GM12878 (cell line): Measurements from ENCODE around the gene ZNF410. TPM values are rescaled to one million over a fixed set of nuclear protein-coding genes. Genes with fewer than 3 reads are reported as not detected.

ENCODE experiments used
- ATAC-seq: fragments of 200-7000 bp; cut with Tn5 transposase; 3 replicates; pipeline ENCODE4 v1.9.1; 2020; ENCODE audit warnings: mild to moderate bottlenecking, moderate library complexity
- BruUV-seq: library from RNA; stranded (reverse); fragments of 400-500 nt; replicated peaks from 2 replicates; lab custom pipeline; 2021; lab: Mats Ljungman, UMichigan
- CTCF ChIA-PET: fragments of 300-600 bp; sonication (Branson Sonifier 250); formaldehyde crosslinking; extraction: SDS; loops from one replicate; lab custom pipeline; 2021; ENCODE audit warnings: inconsistent platforms; lab: Yijun Ruan, JAX
- POLR2A ChIA-PET: fragments of 350-600 bp; formaldehyde crosslinking; extraction: SDS; loops from one replicate; lab custom pipeline; 2021; ENCODE audit warnings: inconsistent platforms; lab: Charles Lee
- RAD21 ChIA-PET: fragments of 300-600 bp; sonication (Branson Sonifier 250); formaldehyde crosslinking; loops from one replicate; lab custom pipeline; 2023; ENCODE audit warnings: antibody characterized with exemption; ENCODE audit not compliant: unreplicated experiment; lab: Charles Lee
- SMC1A ChIA-PET: fragments of 300-600 bp; sonication (Branson Sonifier 250); formaldehyde crosslinking; loops from one replicate; lab custom pipeline; 2023; ENCODE audit not compliant: unreplicated experiment, uncharacterized antibody; lab: Charles Lee
- DNase-seq: peaks from one replicate; pipeline ENCODE4 v3.0.0-alpha.2; 2011; ENCODE audit warnings: low read depth, low spot score
- FAIRE-seq: peaks from 3 replicates; lab custom pipeline; 2011; peaks lifted over from hg19 to GRCh38; lab: Jason Lieb, UNC
- H2AFZ ChIP-seq: 2 replicates; pipeline ENCODE4 v1.6.0; 2011; ENCODE audit warnings: low read depth, low read length, control low read depth; ENCODE audit not compliant: control insufficient read depth
- H3K27ac ChIP-seq: 2 replicates; pipeline ENCODE4 v1.5.1; 2011; ENCODE audit warnings: control low read depth; ENCODE audit not compliant: control insufficient read depth, insufficient read depth
- H3K27me3 ChIP-seq, 2 experiments: replicated peaks in 1 of 2; 2 replicates each; pipeline versions ENCODE4 v1.6.0 to v1.6.1; 2011; ENCODE audit warnings: low read length in 1 of 2; ENCODE audit not compliant: control insufficient read depth in 2 of 2, insufficient read depth in 2 of 2
- H3K36me3 ChIP-seq, 2 experiments: 2 replicates each; pipeline ENCODE4 v1.5.1; 2011; ENCODE audit warnings: low read length in 1 of 2; ENCODE audit not compliant: control insufficient read depth in 2 of 2, insufficient read depth in 2 of 2
- H3K4me1 ChIP-seq: 2 replicates; pipeline ENCODE4 v1.6.1; 2011; ENCODE audit warnings: mild to moderate bottlenecking, low read length, moderate library complexity, mixed read lengths; ENCODE audit not compliant: control insufficient read depth, insufficient read depth
- H3K4me2 ChIP-seq: 2 replicates; pipeline ENCODE4 v1.6.0; 2011; ENCODE audit warnings: control low read depth; ENCODE audit not compliant: control insufficient read depth, insufficient read depth
- H3K4me3 ChIP-seq: fragments of 200-600 bp; sonication (generic); 2 replicates; pipeline ENCODE4 v1.5.1; 2016
- H3K79me2 ChIP-seq: 2 replicates; pipeline ENCODE4 v1.6.0; 2011; ENCODE audit warnings: low read length; ENCODE audit not compliant: control insufficient read depth, insufficient read depth
- H3K9ac ChIP-seq: 2 replicates; pipeline ENCODE4 v1.8.0; 2011; ENCODE audit warnings: low read length, control low read depth, mixed read lengths; ENCODE audit not compliant: control insufficient read depth, insufficient read depth
- H3K9me3 ChIP-seq: replicated peaks from 3 replicates; pipeline ENCODE4 v1.5.1; 2011; ENCODE audit warnings: mild to moderate bottlenecking, low read length; ENCODE audit not compliant: control insufficient read depth, insufficient read depth
- H4K20me1 ChIP-seq: 2 replicates; pipeline ENCODE4 v1.6.0; 2011; ENCODE audit not compliant: control insufficient read depth, insufficient read depth
- KAT2A ChIP-seq: conservative IDR thresholded peaks from 2 replicates; pipeline ENCODE4 v1.6.1; 2011; ENCODE audit warnings: low read depth, low read length; ENCODE audit not compliant: control insufficient read depth
- LARP7 ChIP-seq: fragments of 450-650 bp; IDR thresholded peaks from 2 replicates; pipeline ENCODE4 v1.6.1; 2017; ENCODE audit warnings: mild to moderate bottlenecking
- RBBP5 ChIP-seq: fragments of 200-600 bp; sonication (generic); conservative IDR thresholded peaks from 2 replicates; pipeline ENCODE4 v1.6.1; 2016
- SIN3A ChIP-seq: IDR thresholded peaks from 2 replicates; pipeline ENCODE4 v1.6.1; 2012; ENCODE audit warnings: low read depth, low read length, improper control_type of control experiment
- TCF7 ChIP-seq: IDR thresholded peaks from 2 replicates; pipeline ENCODE4 v1.6.1; 2014; ENCODE audit warnings: antibody characterized with exemption, borderline replicate concordance
- ZNF207 ChIP-seq: fragments of 450-650 bp; IDR thresholded peaks from 2 replicates; pipeline ENCODE4 v1.6.1; 2014; ENCODE audit warnings: antibody characterized with exemption, mild to moderate bottlenecking, borderline replicate concordance
- ZNF687 ChIP-seq: fragments of 450-650 bp; IDR thresholded peaks from 2 replicates; pipeline ENCODE4 v1.6.1; 2017; ENCODE audit warnings: mild to moderate bottlenecking, moderate library complexity
- WGBS: methylation state at CpG from one replicate; pipeline ENCODE4 v1.1.6; 2016; ENCODE audit warnings: low lambda C conversion rate; ENCODE audit not compliant: insufficient replicate concordance, insufficient coverage; ENCODE audit errors: missing lambda C conversion rate; 5-methylcytosine and 5-hydroxymethylcytosine counted together
- in situ Hi-C: fragments of 300-500 bp; cut with MboI; formaldehyde crosslinking; loops from 9 replicates; pipeline ENCODE4 v1.14.3; 2018; ENCODE audit warnings: mixed read lengths
- intact Hi-C: fragments of 100-400 bp; cut with micrococcal nuclease; formaldehyde crosslinking; loops from one replicate; pipeline ENCODE4 v1.14.2; 2022; ENCODE audit not compliant: unreplicated experiment
- polyA plus RNA-seq, 11 experiments: library from polyadenylated mRNA; depleted of rRNA in 4 of 11; unstranded in 6 of 11; stranded (reverse) in 5 of 11; fragments of >200 nt; fragmentation: Nextera tagmentation in 4 of 11; fragmentation: Illumina TruSeq in 1 of 11; extraction: Ambion mirVana in 4 of 11; extraction: Trizol in 1 of 11; gene quantifications; 1 replicate in 1 of 11; 2 replicates in 10 of 11; pipeline versions ENCODE4 v1.2.1 to v1.2.3, GENCODE V29; 2011 to 2016; ENCODE audit warnings: inconsistent platforms in 2 of 11, missing spikeins in 2 of 11, low read depth in 1 of 11
- total RNA-seq, 4 experiments: library from RNA; depleted of rRNA in 3 of 4; stranded (reverse); fragments of >200 nt in 3 of 4; fragmentation: Illumina TruSeq in 1 of 4; extraction: Trizol in 1 of 4; gene quantifications; 2 replicates each; pipeline versions ENCODE4 v1.2.1 to v1.2.3, GENCODE V29; 2013 to 2021

The ZNF410 gene
- total and polyA plus RNA-seq, 10 of the 15 experiments (the other 5 are each of a cell fraction or from before 2014, with no cell fraction given), result 31.2 to 56.6 (median 47.7) TPM

GRCh38 chr14:73877790-73878189 lies 8.9 kb upstream of the ZNF410 start (continued):
- TF ChIP-seq ZNF687 (no peak), RBBP5 (no peak), LARP7 (no peak), TCF7 (no peak), SIN3A (no peak), KAT2A (no peak)
- TF ChIP-seq, all 136 proteins: peak for 0

- H3K9ac ChIP-seq, result no peak overlapping the region
- BruUV-seq, result no TSS peak
- H3K27ac ChIP-seq, result no peak overlapping the region
- no peaks in the 10 kb centered on the region for H4K20me1 ChIP-seq
- no peaks in the 10 kb centered on the region for H3K4me1 ChIP-seq
- H3K9me3 ChIP-seq, result no peaks in the 10 kb centered on the region
- SMC1A ChIA-PET, result interaction anchor here (1.3 to 1.6 kb wide), 2 partner anchors 7 to 10 kb away, joined by 3 to 4 read pairs; no protein-coding TSS in a partner anchor
- RAD21 ChIA-PET, result interaction anchor here (0.6 kb wide), 1 partner anchor 76 kb away, joined by 3 read pairs; no protein-coding TSS in a partner anchor
- intact Hi-C loops (no loop called here), in situ Hi-C loops (no loop called here)
- CTCF ChIA-PET, result interaction anchor here (1.3 kb wide), 1 partner anchor 9 kb away, joined by 6 read pairs; no protein-coding TSS in a partner anchor
- no peak overlapping the region for H3K4me2 ChIP-seq
- no peaks in the 10 kb centered on the region for H3K79me2 ChIP-seq
- 90% methylated on average over 6 of the region's 6 CpGs for WGBS
- ATAC-seq, result no peak
- DNase-seq, result no peak
- no peaks in the 10 kb centered on the region for H3K36me3 ChIP-seq
- no peak for FAIRE-seq
- no peak overlapping the region for H3K4me3 ChIP-seq
- H2AFZ ChIP-seq, result no peak overlapping the region
- POLR2A ChIA-PET, result no interaction called here
- no peak for TF ChIP-seq ZNF207
- no peaks in the 10 kb centered on the region for H3K27me3 ChIP-seq
Measured at GRCh38 chr14:73878436-73878835, 8.2 kb upstream of the ZNF410 start.
